HepG2 (cell line): Measurements from ENCODE around the gene ANKRD42. TPM values are rescaled to one million over a fixed set of nuclear protein-coding genes. Genes with fewer than 3 reads are reported as not detected.
A peak's percentile ranks its signal among the peaks of the same experiment; 100 is the strongest.

ENCODE experiments used
- ATAC-seq: fragments of 200-7000 bp; cut with Tn5 transposase; 3 replicates; pipeline ENCODE4 v1.9.1; 2020; ENCODE audit warnings: mild to moderate bottlenecking, moderate library complexity
- BruUV-seq: library from RNA; stranded (reverse); fragments of 400-500 nt; replicated peaks from 2 replicates; lab custom pipeline; 2021; lab: Mats Ljungman, UMichigan
- CTCF ChIA-PET: fragments of 300-600 bp; formaldehyde crosslinking; extraction: SDS; loops from one replicate; lab custom pipeline; 2021; ENCODE audit warnings: low total read pairs, inconsistent platforms, low intra/inter-chr PET ratio; lab: Yijun Ruan, JAX
- POLR2A ChIA-PET: fragments of 350-600 bp; sonication (Branson Sonifier 250); formaldehyde crosslinking; loops from one replicate; lab custom pipeline; 2020; ENCODE audit warnings: antibody characterized with exemption, inconsistent platforms; lab: Yijun Ruan, JAX
- DNase-seq: peaks from one replicate; pipeline ENCODE4 v3.0.0-alpha.2; 2015; ENCODE audit warnings: low spot score
- FAIRE-seq: peaks from 3 replicates; lab custom pipeline; 2011; peaks lifted over from hg19 to GRCh38; lab: Jason Lieb, UNC
- H2AFZ ChIP-seq: one replicate; pipeline ENCODE4 v1.6.1; 2011; ENCODE audit warnings: low read length, inconsistent platforms
- H3K27ac ChIP-seq: fragments of 300-600 bp; 3 replicates; pipeline ENCODE4 v1.8.0; 2011; ENCODE audit warnings: mixed run types, mild to moderate bottlenecking, mixed read lengths, low read length, inconsistent platforms; ENCODE audit not compliant: insufficient read depth; ENCODE audit errors: extremely low read length
- H3K27me3 ChIP-seq, 2 experiments: fragments of 200-600 bp in 1 of 2; 2 replicates in 1 of 2; 3 replicates in 1 of 2; pipeline versions ENCODE4 v1.6.0 to v1.8.0; 2011; ENCODE audit warnings: low read length in 2 of 2, mild to moderate bottlenecking in 2 of 2, moderate library complexity in 2 of 2, inconsistent platforms in 1 of 2; ENCODE audit not compliant: insufficient read depth in 2 of 2, control insufficient read depth in 1 of 2
- H3K36me3 ChIP-seq, 2 experiments: fragments of 200-600 bp in 1 of 2; replicated peaks in 1 of 2; 2 replicates in 1 of 2; 3 replicates in 1 of 2; pipeline versions ENCODE4 v1.5.1 to v1.8.0; 2011; ENCODE audit warnings: low read length in 2 of 2, inconsistent platforms in 1 of 2; ENCODE audit not compliant: insufficient read depth in 2 of 2, control insufficient read depth in 1 of 2
- H3K4me1 ChIP-seq: 2 replicates; pipeline ENCODE4 v1.5.1; 2012; ENCODE audit warnings: low read length, inconsistent platforms; ENCODE audit not compliant: insufficient read depth
- H3K4me2 ChIP-seq: 2 replicates; pipeline ENCODE4 v1.6.0; 2011; ENCODE audit warnings: low read depth, low read length, inconsistent platforms
- H3K4me3 ChIP-seq, 3 experiments: fragments of 200-600 bp in 1 of 3; sonication (generic), shearing (Covaris generic) in 1 of 3; replicated peaks in 1 of 3; 2 replicates each; pipeline ENCODE4 v1.5.1; 2011 to 2016; ENCODE audit warnings: low read length in 3 of 3, inconsistent platforms in 2 of 3, low read depth in 2 of 3, mild to moderate bottlenecking in 2 of 3, control low read depth in 1 of 3, mixed read lengths in 1 of 3; ENCODE audit not compliant: insufficient read depth in 1 of 3
- H3K79me2 ChIP-seq: one replicate; pipeline ENCODE4 v1.6.1; 2011; ENCODE audit warnings: low read length, inconsistent platforms; ENCODE audit not compliant: insufficient read depth
- H3K9ac ChIP-seq: 2 replicates; pipeline ENCODE4 v1.6.0; 2011; ENCODE audit warnings: mild to moderate bottlenecking, low read depth, low read length, inconsistent platforms; ENCODE audit not compliant: insufficient read depth
- H3K9me3 ChIP-seq: 2 replicates; pipeline ENCODE4 v1.5.1; 2012; ENCODE audit warnings: mild to moderate bottlenecking, low read length
- H4K20me1 ChIP-seq: 2 replicates; pipeline ENCODE4 v1.6.0; 2011; ENCODE audit warnings: inconsistent platforms, mild to moderate bottlenecking, low read length, moderate library complexity; ENCODE audit not compliant: insufficient read depth
- CERS6 ChIP-seq: sonication (generic); formaldehyde crosslinking; IDR thresholded peaks from 2 replicates; pipeline ENCODE4 v1.5.0; 2020; ENCODE audit warnings: missing genetic modification reagents
- DNMT1 ChIP-seq: sonication (generic); formaldehyde crosslinking; IDR thresholded peaks from 2 replicates; pipeline ENCODE4 v1.5.1; 2020; ENCODE audit warnings: mild to moderate bottlenecking, missing genetic modification reagents
- HMGXB4 ChIP-seq, 2 experiments: sonication (generic) in 1 of 2; formaldehyde crosslinking in 1 of 2; IDR thresholded peaks; 2 replicates each; pipeline versions ENCODE4 v1.4.0 to v1.6.1; 2018 to 2020; ENCODE audit warnings: missing genetic modification reagents in 2 of 2, borderline replicate concordance in 1 of 2, low read depth in 1 of 2, mild to moderate bottlenecking in 1 of 2, missing biosample characterization in 1 of 2
- KAT7 ChIP-seq: IDR thresholded peaks from 2 replicates; pipeline ENCODE4 v1.6.1; 2018; ENCODE audit warnings: borderline replicate concordance, missing compliant biosample characterization
- KLF13 ChIP-seq: sonication (generic); formaldehyde crosslinking; IDR thresholded peaks from 2 replicates; pipeline ENCODE4 v1.4.0; 2020; ENCODE audit warnings: mild to moderate bottlenecking, missing genetic modification reagents
- MAFG ChIP-seq: sonication (generic); formaldehyde crosslinking; IDR thresholded peaks from 2 replicates; pipeline ENCODE4 v1.5.1; 2020; ENCODE audit warnings: mild to moderate bottlenecking, missing genetic modification reagents
- NCOA5 ChIP-seq: sonication (generic); formaldehyde crosslinking; IDR thresholded peaks from 2 replicates; pipeline ENCODE4 v1.4.0; 2020; ENCODE audit warnings: missing genetic modification reagents
- NCOR1 ChIP-seq: fragments of 200-600 bp; sonication (generic); IDR thresholded peaks from 2 replicates; pipeline ENCODE4 v1.7.0; 2017; ENCODE audit warnings: antibody characterized with exemption, low read length, borderline replicate concordance
- NR2C2 ChIP-seq: sonication (generic); formaldehyde crosslinking; IDR thresholded peaks from 2 replicates; pipeline ENCODE4 v1.4.0; 2020; ENCODE audit warnings: missing genetic modification reagents, mild to moderate bottlenecking, moderate library complexity, borderline replicate concordance
- RARG ChIP-seq: sonication (generic); formaldehyde crosslinking; IDR thresholded peaks from 2 replicates; pipeline ENCODE4 v1.4.0; 2020; ENCODE audit warnings: low read depth, mild to moderate bottlenecking, missing genetic modification reagents
- SIN3A ChIP-seq: IDR thresholded peaks from 2 replicates; pipeline ENCODE4 v1.6.1; 2011; ENCODE audit warnings: low read depth, mild to moderate bottlenecking, control low read depth, low read length, borderline replicate concordance
- SNRNP70 ChIP-seq: fragments of 200-400 bp; formaldehyde crosslinking; IDR thresholded peaks from 2 replicates; pipeline ENCODE4 v1.6.1; 2017; ENCODE audit warnings: mild to moderate bottlenecking, low read depth, low read length, moderate library complexity
- ZNF101 ChIP-seq: sonication (generic); formaldehyde crosslinking; IDR thresholded peaks from 2 replicates; pipeline ENCODE4 v1.4.0; 2020; ENCODE audit warnings: mild to moderate bottlenecking, low read depth, missing genetic modification reagents, borderline replicate concordance
- ZNF207 ChIP-seq: fragments of 450-650 bp; IDR thresholded peaks from 2 replicates; pipeline ENCODE4 v1.6.1; 2016; ENCODE audit warnings: antibody characterized with exemption, borderline replicate concordance
- ZNF446 ChIP-seq: sonication (generic); formaldehyde crosslinking; IDR thresholded peaks from 2 replicates; pipeline ENCODE4 v1.5.0; 2020; ENCODE audit warnings: mild to moderate bottlenecking, missing genetic modification reagents
- ZNF552 ChIP-seq: sonication (generic); formaldehyde crosslinking; IDR thresholded peaks from 2 replicates; pipeline ENCODE4 v1.9.0; 2022; ENCODE audit warnings: missing genetic modification reagents, mild to moderate bottlenecking, borderline replicate concordance
- ZNF562 ChIP-seq: sonication (generic); formaldehyde crosslinking; IDR thresholded peaks from 2 replicates; pipeline ENCODE4 v1.8.0; 2022; ENCODE audit warnings: missing genetic modification reagents, borderline replicate concordance
- ZNF710 ChIP-seq: sonication (generic); formaldehyde crosslinking; IDR thresholded peaks from 2 replicates; pipeline ENCODE4 v1.5.0; 2020; ENCODE audit warnings: mild to moderate bottlenecking, missing genetic modification reagents, borderline replicate concordance
- WGBS: methylation state at CpG from one replicate; pipeline ENCODE4 v1.1.6; 2017; ENCODE audit warnings: low lambda C conversion rate; 5-methylcytosine and 5-hydroxymethylcytosine counted together
- in situ Hi-C: cut with HindIII; loops from 2 replicates; pipeline ENCODE4 v1.10.0; 2017; ENCODE audit warnings: low pct_unique_long_range_greater_than_20kb; ENCODE audit not compliant: extremely low pct_ligation_motif_present
- intact Hi-C: fragments of 100-400 bp; cut with micrococcal nuclease; formaldehyde crosslinking; loops from one replicate; pipeline ENCODE4 v1.10.0; 2022; ENCODE audit not compliant: unreplicated experiment
- polyA plus RNA-seq, 8 experiments: library from polyadenylated mRNA; depleted of rRNA in 3 of 8; stranded (reverse) in 7 of 8; unstranded in 1 of 8; fragments of >200 nt; fragmentation: Illumina TruSeq in 4 of 8; extraction: Trizol in 4 of 8; gene quantifications; 2 replicates each; pipeline versions ENCODE4 v1.2.1 to v1.2.3, GENCODE V29; 2011 to 2016; ENCODE audit warnings: low read depth in 4 of 8, missing spikeins in 1 of 8, mixed read lengths in 1 of 8; ENCODE audit not compliant: insufficient read depth in 1 of 8
- total RNA-seq, 5 experiments: library from RNA; depleted of rRNA; stranded (reverse); fragments of >200 nt; fragmentation: Illumina TruSeq; extraction: Trizol; gene quantifications; 2 replicates each; pipeline ENCODE4 v1.2.3, GENCODE V29; 2016; ENCODE audit warnings: low read depth in 1 of 5

ANKRD42 gene
- total and polyA plus RNA-seq, 2 of the 13 experiments (the other 11 are each of a cell fraction or from before 2014, with no cell fraction given), result 2.2 to 3.7 TPM

GRCh38 chr11:83252941-83253340 lies 59.4 kb downstream of the ANKRD42 start (continued):
- TF ChIP-seq HMGXB4 (CRISPR knock-in tag; IDR thresholded peaks at IDR 0.05; ENCODE audit: borderline replicate concordance in 1 of 2, low read depth in 1 of 2) (no peak; a peak in 1 of 4 replicates), ZNF552 (CRISPR knock-in tag) (no peak), NR2C2 (CRISPR knock-in tag) (peak; percentile 80), SIN3A (no peak), ZNF101 (CRISPR knock-in tag) (no peak)

- intact Hi-C loops, result loop anchor here (10.0 kb wide), 2 partner anchors 61 to 171 kb away; partner anchors contain the start of gene ANKRD42
- TF ChIP-seq CERS6 (CRISPR knock-in tag) (no peak), NCOA5 (no peak), ZNF710 (CRISPR knock-in tag) (no peak), ZNF552 (CRISPR knock-in tag) (no peak), SIN3A (no peak), KLF13 (CRISPR knock-in tag) (no peak), SNRNP70 (no peak), NCOR1 (no peak), RARG (no peak), ZNF562 (CRISPR knock-in tag) (no peak), KAT7 (CRISPR knock-in tag) (no peak), DNMT1 (CRISPR knock-in tag) (no peak), ZNF207 (no peak), MAFG (CRISPR knock-in tag) (no peak), ZNF446 (no peak)
- TF ChIP-seq, all 625 proteins: peak for 0
Observed at GRCh38 chr11:83255366-83255765, 61.9 kb downstream of the ANKRD42 start.

More at GRCh38 chr11:83255366-83255765, 61.9 kb downstream of the ANKRD42 start:
- peaks cover 65% of the 10 kb centered on the region for H3K4me1 ChIP-seq
- H3K27me3 ChIP-seq, result no peaks in the 10 kb centered on the region
- DNase-seq (no peak), ATAC-seq (no peak), FAIRE-seq (no peak)
- no peak overlapping the region for H3K4me3 ChIP-seq
- H2AFZ ChIP-seq, result no peak overlapping the region
- peak overlapping the region; percentile 78 for H3K27ac ChIP-seq
- CTCF ChIA-PET, result no interaction called here
- POLR2A ChIA-PET, result no interaction called here
- H3K79me2 ChIP-seq, result no peaks in the 10 kb centered on the region
- peaks cover 0 to 5% of the 10 kb centered on the region in 2 experiments; a peak in 1 of 5 replicates for H3K36me3 ChIP-seq
- H4K20me1 ChIP-seq, result no peaks in the 10 kb centered on the region
- no peaks in the 10 kb centered on the region for H3K9me3 ChIP-seq
- in situ Hi-C loops, result loop anchor here (10.0 kb wide), 1 partner anchor 351 kb away; the partner anchor contains the start of genes DDIAS and PRCP
- WGBS, result 94% methylated on average over 3 of the region's 3 CpGs
- no peak overlapping the region for H3K9ac ChIP-seq
- no peak overlapping the region for H3K4me2 ChIP-seq
- no TSS peak for BruUV-seq
